ENCODE measurements around the gene UNC13D. TPM values are rescaled to one million over a fixed set of nuclear protein-coding genes. Genes with fewer than 3 reads are reported as not detected.

UNC13D gene
- total and polyA plus RNA-seq, 11 donors = 2.1 to 28.5 (median 5.8) TPM

DNA sequence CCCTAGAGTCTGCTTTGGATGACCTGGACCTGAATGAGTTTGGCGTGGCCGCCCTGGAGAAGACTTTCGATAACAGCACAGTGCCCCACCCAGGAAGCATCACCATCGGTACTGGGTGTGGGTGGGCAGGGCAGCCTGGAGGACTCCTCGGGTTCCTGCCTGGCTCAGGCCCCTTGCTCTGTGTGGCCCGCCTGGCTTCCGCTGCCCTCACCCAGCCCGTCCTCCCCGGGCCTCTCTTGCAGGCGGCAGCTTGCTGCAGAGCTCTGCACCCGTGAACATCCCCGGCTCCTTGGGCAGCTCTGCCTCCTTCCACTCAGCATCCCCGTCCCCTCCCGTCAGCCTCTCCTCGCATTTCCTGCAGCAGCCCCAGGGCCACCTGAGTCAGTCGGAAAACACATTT, 24.5 kb downstream of the UNC13D start:
- intact Hi-C loops (cut with DNase I) = loop anchor here in 1 of 10 donors (10.0 kb wide), 1 partner anchor 55 kb away; the partner anchor contains the start of gene GALK1
- ATAC-seq (peak in 1 of 4 donors; percentile 11), DNase-seq (peak in 2 of 5 donors; percentile 25 to 42)
- no peak overlapping the region for H3K4me3 ChIP-seq
- H3K36me3 ChIP-seq = peaks cover 0 to 100% (median 95%) of the 10 kb centered on the region in 9 donors
- TF ChIP-seq, protein P1, sequence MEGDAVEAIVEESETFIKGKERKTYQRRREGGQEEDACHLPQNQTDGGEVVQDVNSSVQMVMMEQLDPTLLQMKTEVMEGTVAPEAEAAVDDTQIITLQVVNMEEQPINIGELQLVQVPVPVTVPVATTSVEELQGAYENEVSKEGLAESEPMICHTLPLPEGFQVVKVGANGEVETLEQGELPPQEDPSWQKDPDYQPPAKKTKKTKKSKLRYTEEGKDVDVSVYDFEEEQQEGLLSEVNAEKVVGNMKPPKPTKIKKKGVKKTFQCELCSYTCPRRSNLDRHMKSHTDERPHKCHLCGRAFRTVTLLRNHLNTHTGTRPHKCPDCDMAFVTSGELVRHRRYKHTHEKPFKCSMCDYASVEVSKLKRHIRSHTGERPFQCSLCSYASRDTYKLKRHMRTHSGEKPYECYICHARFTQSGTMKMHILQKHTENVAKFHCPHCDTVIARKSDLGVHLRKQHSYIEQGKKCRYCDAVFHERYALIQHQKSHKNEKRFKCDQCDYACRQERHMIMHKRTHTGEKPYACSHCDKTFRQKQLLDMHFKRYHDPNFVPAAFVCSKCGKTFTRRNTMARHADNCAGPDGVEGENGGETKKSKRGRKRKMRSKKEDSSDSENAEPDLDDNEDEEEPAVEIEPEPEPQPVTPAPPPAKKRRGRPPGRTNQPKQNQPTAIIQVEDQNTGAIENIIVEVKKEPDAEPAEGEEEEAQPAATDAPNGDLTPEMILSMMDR (IDR thresholded peaks at IDR 0.05) = no peak
- TF ChIP-seq POLR2A (IDR thresholded peaks at IDR 0.05) = no peak
- no peak overlapping the region for H3K27ac ChIP-seq
- WGBS, 4 donors = 81 to 85% (median 84%) methylated on average over 15 to 16 of the region's 16 CpGs
- H3K4me1 ChIP-seq = peaks cover 0 to 10% (median 2%) of the 10 kb centered on the region in 12 donors
- no peaks in the 10 kb centered on the region for H3K27me3 ChIP-seq
- H3K9me3 ChIP-seq = no peaks in the 10 kb centered on the region

DNA sequence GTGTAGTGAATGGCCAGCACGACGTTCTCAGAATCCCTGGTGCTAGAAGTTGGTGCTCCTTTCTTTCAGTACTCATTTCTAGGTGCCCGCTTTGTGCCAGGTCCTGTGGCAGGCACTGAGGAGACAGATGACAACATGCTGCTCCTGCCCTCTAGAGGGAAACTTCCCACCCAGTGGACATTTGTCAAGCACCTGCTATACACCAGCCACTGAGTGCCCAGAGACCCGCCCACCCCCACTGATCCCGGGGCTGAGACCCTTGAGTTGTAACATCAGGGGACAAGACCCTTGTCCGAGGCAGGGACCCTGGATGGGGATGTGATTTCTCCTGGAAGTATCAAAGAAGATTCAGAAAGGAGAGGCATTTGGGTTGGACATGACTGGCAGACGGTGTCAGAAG, 25.1 kb downstream of the UNC13D start:
- H3K27ac ChIP-seq = no peak overlapping the region
- no peak for DNase-seq
- no peaks in the 10 kb centered on the region for H3K9me3 ChIP-seq
- peaks cover 0 to 100% (median 95%) of the 10 kb centered on the region in 9 donors for H3K36me3 ChIP-seq
- no peaks in the 10 kb centered on the region for H3K27me3 ChIP-seq
- ATAC-seq = no peak
- TF ChIP-seq, protein P1 (IDR thresholded peaks at IDR 0.05) = no peak
- TF ChIP-seq POLR2A (IDR thresholded peaks at IDR 0.05) = no peak
- intact Hi-C loops (cut with DNase I) = no loop called here
- H3K4me1 ChIP-seq = peaks cover 0 to 6% (median 1%) of the 10 kb centered on the region in 12 donors
- WGBS, 4 donors = 90 to 97% (median 94%) methylated on average over 7 of the region's 7 CpGs
- no peak overlapping the region for H3K4me3 ChIP-seq

GRCh38 chr17:75818326-75818885, 25.8 kb downstream of the UNC13D start:
- Histone ChIP-seq H3K27ac (no peak overlapping the region), H3K4me3 (no peak overlapping the region), H3K27me3 (no peaks in the 10 kb centered on the region), H3K4me1 (peaks cover 0 to 6% (median 0%) of the 10 kb centered on the region in 12 donors), H3K36me3 (peaks cover 0 to 100% (median 95%) of the 10 kb centered on the region in 9 donors), H3K9me3 (no peaks in the 10 kb centered on the region)
- WGBS, 4 donors = 94 to 96% (median 94%) methylated on average over 16 of the region's 16 CpGs
- no peak for TF ChIP-seq POLR2A (IDR thresholded peaks at IDR 0.05)
- TF ChIP-seq, protein P1 (IDR thresholded peaks at IDR 0.05) = no peak
- DNase-seq = no peak
- ATAC-seq = no peak
- intact Hi-C loops (cut with DNase I) = no loop called here

DNA sequence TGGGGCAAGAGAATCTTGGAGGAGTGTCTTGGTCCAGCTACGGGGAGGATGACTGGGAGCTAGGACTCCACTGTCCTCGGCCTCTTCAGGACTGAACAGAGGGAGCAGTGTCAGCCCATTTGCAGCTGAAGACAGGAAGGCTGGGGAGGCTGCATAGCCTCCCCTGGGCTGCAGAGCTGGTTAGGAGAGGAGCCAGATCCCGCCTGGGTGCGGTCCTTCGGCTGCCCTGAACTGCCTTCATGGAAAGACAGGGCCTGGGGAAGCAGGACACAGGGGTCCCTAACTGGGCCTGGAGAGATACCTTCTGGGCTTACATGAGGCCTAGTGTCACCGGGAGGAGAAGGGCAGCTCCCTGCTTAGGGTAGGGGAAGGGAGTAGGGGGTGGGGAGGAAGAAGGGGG, 26.6 kb downstream of the UNC13D start:
- TF ChIP-seq, protein P1 (IDR thresholded peaks at IDR 0.05) = no peak
- no peak for TF ChIP-seq POLR2A (IDR thresholded peaks at IDR 0.05)
- intact Hi-C loops (cut with DNase I) = no loop called here
- Histone ChIP-seq H3K4me3 (no peak overlapping the region), H3K9me3 (no peaks in the 10 kb centered on the region), H3K27me3 (no peaks in the 10 kb centered on the region), H3K36me3 (peaks cover 0 to 100% (median 95%) of the 10 kb centered on the region in 9 donors), H3K4me1 (peaks cover 0 to 5% (median 0%) of the 10 kb centered on the region in 12 donors), H3K27ac (no peak overlapping the region)
- DNase-seq (peak in 1 of 5 donors; percentile 31), ATAC-seq (no peak)
- WGBS, 4 donors = 87 to 99% (median 94%) methylated on average over 6 of the region's 6 CpGs

Measured in heart left ventricle (tissue), 16 donors.